Activated CD8-positive, alpha-beta memory T cell treated with anti-CD3 and anti-CD28 coated beads for 4 hours (primary cell): Measurements from ENCODE around the gene TSPAN15.
"Not testable (repeated sequence)": the region's sequence is repeated elsewhere in the genome, so short reads cannot be mapped to it uniquely, and the experiment has no call there.

Experiments
- DNase-seq, 2 donors: peaks; one replicate each; pipeline ENCODE4 v3.0.0-alpha.2; 2020; ENCODE audit warnings: low read depth in 2 of 2

The TSPAN15 gene

DNA sequence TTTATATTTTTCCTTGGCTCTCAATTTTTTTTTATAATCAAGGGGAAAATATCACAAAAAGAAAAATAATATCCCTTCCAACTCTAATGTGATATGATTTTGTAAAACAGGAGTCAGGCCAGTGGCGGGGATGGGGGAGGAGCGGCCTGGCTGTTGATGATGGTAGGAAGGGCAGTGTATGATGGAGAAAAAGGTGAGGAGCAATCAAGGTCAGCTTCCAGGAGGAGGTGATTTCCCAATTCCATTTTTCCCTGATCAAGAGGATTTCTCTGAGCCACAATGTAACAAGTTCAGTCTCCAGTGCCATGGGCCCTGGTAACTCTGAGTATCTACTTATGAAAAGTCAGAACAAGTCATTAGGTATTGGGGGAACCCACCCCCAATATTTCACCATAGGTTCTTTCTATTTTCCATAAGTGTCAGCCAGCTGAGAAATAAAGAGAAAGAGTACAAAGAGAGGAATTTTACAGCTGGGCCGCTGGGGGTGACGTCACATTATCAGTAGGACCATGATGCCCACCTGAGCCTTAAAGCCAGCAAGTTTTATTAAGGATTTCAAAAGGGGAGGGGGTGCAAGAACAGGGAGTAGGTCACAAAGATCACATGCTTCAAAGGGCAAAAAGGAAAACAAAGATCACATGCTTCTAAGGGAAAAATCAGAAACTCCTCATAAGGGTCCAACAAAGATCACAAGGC lies 37.0 kb downstream of the TSPAN15 start:
- not testable (repeated sequence) for DNase-seq

DNA sequence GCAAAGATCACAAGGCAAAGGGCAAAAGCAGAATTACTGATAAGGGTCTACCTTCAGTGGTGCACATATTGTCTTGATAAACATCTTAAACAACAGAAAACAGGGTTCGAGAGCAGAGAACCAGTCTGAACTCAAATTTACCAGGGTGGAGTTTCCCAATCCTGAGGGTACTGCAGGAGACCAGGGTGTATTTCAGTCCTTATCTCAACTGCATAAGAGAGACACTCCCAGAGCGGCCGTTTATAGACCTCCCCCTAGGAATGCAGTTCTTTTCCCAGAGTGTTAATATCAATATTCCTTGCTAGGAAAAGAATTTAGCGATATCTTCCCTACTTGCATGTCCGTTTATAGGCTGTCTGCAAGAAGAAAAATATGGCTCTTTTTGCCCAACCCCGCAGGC lies 37.6 kb downstream of the TSPAN15 start:
- not testable (repeated sequence) for DNase-seq

DNA sequence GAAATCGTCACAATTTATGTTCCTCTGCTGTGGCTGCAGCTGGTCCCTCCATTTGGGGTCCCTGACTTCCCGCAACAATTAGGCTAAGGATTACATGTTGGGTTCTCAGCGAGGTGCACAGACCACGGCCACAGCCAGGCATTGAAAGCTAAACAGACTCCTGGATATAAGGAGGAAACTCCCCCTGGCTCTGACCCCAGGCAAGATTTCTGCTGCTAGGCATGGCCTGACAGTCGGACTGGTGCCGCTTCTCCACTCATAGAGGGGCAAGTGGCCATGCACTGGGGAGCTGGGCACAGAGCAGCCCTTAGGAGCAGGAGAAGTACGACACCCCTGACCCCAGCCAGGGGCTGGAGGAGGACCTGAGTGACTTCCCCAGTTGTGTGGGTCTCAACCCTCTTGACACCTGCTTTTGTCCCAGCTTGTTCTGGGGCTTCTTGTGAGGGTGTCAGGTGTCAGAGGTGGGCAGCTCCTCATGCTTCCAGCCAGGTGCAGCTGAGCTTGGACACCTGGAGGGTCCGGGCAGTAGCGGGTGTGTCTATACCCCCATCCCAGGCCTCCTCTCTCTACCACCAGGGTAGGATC lies 38.3 kb downstream of the TSPAN15 start:
- DNase-seq: no peak

DNA sequence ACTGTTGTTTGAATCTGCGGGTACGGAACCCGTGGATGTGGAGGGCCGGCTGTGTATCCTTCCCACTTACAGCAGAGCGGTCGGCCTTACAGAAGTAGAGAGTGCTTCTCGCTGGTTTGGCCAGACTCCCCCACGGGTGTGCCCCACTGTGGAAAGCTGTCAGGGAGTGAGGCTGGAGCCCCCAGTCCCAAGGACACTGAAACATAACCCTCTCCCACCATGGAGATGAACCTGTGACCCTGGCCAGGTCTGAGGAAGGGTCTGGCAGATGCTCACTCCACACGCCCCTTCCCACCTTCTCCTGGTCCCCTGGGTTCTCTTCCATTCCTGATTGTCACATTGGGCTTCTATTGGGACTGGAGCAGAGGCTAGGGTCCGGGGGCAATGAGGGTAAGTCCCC lies 39.6 kb downstream of the TSPAN15 start:
- no peak for DNase-seq

DNA sequence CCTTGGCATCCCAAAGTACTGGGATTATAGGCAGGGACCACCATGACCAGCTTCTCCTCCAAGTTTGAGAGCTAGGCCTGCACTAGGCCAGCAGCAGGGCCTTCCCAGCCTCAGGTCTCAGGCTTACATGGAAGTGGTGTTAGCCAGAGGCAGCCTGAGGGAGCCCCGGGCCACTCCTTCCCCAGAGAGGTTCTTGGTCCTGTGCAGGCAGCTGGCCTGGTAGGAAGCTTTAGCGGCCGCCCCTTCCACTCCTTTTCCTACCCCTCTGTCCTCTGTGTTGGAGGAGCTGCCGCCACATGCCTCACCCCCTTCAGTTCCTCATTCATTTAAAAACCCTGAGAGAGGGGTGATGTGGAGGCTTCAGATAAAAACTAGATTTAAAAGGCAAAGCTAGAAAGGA lies 40.3 kb downstream of the TSPAN15 start:
- no peak for DNase-seq

DNA sequence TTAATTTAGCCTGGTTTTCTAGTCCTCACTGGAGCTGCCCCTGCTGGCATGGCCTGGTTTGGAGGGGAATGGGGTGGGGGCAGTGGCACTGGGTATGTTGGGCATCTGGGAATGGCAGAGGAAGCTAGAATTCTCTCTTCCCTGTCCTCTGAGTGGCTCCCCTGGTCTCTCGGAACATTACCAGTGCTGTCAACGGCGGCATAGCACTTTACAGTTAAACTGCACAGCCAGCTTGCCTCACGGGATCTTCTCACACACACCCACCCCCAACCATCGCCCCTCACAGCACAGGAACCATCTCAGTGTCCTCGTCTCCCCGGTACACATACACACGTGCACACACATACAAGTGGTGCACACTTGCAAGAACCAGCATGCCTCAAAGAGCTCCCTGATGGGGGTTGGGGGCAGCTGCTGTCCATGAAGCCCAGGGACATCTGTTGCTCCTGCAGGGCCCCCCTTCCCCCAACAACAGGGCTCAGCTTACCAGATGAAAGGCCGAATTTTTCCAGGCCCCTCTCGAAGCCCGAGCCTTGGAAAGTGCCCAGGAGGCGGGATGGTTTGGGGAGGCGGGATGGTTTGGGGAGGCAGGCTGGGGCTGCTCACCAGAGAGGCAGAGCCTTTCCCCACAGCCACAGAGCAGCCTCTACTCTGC lies 41.0 kb downstream of the TSPAN15 start:
- DNase-seq: no peak

DNA sequence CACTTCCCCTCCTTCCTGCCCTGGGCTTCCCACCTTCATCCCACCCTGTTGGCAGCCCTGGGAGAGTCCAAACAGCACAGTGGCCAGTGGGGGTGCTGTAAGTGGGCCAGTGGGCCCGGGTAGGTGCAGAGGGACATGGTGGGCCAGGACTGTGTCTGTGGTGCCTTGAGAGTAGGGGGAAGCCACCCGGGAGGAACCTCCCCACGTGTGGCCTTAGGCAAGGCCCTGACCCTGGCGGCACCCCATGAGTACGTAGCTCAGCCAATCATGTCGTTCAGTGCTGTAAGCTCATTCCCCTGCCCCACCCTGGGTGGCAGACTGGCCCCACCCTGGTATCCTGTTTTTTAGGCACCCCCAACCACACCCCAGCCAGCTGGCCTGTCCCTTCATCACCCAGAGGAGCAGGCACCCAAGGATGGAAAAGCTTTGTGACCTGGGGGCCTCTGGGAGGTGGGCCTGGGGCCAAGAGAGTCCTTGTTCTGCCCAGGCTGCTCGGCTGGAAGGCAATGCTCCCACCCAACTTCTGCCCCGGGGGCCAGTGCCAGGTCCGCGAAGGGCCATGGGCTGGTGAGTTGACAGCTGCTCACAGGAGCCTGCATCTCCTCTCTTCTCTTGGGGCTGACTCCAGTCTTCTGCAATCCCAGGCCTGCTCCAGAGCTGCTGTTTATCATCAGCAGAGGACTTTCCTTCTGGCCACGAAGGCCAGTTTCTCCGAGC lies 41.6 kb downstream of the TSPAN15 start:
- DNase-seq: no peak

DNA sequence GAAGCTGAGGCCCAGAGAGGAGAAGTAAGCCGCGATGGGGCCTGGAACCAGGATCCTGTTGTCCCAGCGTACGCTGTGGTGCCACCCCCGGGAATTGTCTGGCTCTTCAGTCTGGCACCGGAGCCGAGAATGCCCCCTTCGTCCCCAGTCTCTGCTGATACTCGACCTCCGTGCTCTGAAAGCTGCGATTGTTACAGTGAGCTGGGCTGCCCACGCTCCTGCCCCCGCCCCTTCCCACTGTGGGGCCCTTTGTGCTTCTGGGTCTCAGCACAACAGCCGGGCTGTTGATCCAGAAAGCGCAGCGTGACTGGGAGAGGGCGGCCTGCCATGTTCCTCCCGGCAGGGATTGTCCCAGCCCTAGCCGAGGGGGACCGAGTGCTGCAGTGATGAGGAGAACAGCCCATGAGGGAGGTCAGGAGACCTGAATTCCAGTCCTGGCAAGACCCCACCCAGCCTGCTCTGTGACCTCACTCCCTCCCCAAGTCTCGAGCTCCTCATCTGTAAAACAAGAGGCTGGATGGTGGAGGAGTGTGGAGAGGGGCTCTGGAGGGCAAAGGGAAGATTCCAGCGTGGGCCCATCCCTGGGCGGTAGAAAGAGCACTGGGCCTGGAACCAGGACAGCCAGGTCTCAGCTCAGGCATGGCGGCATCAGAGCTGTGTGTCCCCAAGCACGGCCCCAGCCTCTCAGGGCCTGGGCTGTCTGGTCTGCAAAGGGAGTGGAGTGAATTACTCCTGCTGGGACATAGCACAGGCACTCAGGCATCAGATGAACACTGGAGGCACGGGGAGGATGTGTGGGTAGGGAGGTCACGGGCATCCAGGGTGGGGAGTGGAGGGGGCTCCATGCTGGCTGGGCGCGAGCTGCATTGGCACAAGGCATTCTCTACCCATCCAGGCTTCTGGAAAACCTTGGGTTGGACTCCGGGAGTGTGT lies 43.6 kb downstream of the TSPAN15 start:
- no peak for DNase-seq

DNA sequence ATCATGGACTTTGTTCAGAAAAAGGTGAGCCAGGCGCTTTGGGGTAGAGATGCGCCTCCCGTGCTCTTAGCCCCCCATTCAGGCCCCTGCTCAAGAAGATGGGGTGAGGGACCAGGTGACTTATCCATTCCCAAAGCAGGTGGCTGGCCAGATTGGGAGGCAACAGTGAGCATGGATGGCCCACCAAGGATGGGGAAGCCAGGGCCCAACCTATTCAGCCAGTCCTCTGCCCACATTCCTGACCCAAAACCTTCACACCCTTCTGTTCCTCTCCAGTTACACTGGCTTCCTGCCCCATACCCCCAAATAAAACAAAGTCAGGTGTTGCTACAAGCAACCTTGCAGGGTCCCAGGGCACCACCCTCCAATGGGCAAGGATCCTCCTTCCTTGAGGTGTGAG lies 44.4 kb downstream of the TSPAN15 start:
- DNase-seq: no peak

DNA sequence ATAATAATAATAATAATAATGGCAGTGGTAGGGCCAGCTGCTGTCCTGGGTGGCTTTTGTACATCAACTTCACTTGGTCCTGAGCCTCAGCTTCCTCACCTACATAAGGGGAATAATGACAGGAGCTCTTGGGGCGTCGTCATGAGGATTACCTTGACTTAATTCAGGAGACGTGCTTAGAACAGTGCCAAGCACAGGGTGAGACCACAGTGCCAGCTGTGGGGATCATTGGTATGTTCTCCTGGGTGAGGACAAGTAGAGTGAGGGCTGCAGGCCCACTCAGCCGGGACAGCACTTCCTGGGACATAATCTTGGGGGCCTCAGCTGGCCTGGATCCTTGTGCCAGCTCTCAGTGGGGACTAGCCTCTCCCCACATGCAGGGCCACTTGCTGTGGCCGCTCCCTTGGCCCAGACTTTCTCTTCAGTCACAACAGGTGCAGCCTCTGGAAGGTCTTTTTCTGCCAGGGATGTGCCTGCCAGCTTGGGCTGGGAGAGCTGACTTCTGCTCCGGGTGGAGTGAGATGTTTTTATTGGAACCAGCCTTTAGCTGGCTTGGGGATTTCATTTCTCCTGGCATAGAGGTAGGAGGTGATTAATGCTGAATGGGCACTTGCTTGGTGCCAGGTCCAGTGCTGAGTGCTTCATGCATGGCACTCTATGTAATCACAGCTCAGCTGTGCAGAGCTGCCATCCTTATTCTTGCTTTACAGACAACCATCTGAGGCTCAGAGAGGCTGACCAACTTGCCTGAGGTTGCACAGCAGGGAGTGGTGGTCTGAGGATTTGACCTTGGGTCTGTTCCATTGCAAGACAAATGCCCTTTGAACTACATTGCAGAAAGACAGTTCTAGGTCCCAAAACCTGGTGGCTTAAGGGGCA lies 45.3 kb downstream of the TSPAN15 start:
- no peak for DNase-seq

DNA sequence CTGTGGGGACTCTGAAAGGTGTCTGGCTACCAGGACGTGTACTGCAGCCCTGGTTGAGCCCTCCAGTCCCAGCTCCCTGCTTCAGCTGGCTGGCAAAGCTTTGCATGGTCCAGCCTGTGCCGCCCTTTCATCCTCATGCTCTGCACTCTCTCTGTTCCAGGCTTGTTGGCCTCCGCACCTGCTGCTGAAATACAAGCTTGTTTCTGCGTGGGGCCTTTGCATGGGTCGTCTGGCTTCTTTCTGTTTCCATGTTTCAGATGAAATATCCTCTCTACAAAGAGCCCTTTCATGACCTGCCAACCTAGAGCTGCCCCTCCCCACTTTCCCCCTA lies 45.9 kb downstream of the TSPAN15 start:
- DNase-seq: no peak

DNA sequence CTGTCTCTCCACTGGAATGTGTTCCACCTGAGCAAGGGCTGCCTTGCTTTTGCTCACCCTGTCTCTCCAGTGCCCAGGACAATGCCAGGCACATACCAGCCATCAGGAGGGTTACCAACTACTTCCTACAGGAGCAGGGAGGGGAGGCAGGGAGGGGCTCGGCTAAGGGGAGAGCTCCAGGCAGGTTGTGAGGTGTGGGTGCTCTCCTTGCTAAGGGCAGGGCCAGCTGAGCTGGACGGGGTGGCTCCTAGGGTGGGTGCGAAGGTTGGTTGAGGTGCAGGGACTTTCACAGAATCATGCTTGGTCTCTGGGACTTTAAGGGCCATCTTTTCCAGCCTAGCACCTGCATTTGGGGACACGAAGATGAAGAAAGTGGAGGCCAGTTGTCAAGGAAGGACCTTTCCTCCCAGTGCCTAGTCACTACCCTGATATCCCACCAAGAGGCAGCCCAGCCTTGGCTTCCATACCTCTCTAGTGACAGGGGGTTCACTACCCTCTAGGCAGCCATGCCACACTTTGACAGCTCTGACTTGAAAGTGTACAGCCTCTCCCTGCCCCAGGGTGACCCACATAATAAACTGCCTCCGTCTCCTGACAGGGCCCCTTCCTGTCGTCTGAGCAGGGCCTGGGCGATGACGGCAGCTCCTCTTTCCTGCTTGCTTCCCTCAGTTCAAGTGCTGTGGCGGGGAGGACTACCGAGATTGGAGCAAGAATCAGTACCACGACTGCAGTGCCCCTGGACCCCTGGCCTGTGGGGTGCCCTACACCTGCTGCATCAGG lies 46.5 kb downstream of the TSPAN15 start:
- no peak for DNase-seq

DNA sequence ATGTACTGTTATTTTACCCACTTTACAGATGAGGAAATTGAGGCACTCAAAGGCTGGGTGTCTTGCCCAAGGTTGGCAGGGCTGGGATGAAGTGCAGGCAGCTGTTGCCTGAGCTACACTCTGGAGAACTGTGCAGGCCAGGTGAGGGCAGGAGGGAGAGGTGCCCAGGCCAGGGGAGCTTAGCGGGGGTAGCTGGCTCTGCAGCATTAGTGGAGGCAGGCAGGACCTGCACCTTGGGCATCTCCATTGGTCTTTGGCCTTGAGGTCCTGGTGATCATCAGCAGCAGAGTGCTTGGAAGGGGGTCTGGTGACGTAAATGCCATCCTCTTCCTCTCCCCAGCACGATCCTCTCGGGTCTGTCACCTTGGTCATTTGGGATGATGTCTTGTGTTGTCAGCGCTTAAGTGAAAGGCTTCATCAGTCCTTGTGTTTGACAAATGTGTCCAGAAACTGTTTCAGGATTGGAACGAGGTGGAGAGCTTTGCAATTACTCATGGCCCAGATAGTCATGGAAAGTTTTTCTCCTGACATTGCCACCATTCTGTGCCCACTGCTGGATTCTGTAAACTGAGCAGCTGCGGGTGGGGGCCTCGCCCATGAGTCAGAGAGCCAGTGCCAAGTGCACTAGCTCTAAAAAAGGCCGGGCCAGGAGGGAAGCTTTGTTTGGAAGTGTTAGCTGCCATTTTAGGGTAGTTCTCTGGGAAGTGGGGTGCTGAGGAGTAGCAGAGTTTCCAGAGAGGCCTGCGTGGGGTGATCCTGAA lies 47.6 kb downstream of the TSPAN15 start:
- no peak for DNase-seq

DNA sequence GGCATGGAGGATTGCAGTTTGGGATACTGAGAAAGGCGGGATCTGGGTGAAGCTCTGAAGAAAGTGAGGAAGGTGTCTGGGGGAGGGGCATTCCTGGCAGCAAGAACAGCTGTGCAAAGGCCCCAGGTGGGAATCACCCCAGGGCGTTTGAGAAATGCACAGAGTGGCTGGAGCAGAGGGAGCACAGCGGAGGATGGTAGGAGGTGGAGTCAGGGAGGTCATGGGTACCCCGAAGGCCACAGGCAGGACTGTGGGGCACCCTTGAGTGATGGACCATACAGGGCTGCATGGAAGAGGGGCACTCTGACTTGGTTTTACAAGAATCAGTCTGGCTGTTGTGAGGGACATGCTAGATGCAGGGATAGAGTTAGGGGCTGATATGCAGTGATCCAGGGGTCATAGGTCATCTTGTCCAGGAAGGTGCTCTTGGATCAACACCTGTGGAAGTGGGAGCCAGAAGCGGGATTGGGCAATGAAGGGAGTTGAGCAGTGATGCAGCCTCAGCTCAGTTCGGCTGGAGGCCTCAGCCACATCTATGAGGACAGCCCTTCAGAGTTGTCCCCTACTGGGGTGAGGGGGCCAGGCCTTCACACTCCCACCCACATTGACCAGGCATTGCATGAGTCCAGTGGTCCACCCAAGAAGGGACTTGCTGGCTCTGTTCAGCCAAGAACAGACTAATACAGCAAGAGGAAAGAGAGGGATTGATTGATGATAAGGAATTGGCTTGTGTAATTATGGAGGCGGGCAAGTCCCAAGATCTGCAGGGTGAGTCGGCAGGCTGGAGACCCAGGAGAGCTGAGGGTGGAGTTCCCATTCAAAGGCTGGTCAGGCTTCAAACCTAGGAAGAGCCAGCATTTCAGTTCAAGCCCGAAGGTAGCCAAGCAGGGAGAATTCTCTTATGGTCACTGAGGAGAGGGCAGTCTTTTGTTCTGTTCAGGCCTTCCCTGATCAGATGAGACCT lies 48.7 kb downstream of the TSPAN15 start:
- DNase-seq: no peak

DNA sequence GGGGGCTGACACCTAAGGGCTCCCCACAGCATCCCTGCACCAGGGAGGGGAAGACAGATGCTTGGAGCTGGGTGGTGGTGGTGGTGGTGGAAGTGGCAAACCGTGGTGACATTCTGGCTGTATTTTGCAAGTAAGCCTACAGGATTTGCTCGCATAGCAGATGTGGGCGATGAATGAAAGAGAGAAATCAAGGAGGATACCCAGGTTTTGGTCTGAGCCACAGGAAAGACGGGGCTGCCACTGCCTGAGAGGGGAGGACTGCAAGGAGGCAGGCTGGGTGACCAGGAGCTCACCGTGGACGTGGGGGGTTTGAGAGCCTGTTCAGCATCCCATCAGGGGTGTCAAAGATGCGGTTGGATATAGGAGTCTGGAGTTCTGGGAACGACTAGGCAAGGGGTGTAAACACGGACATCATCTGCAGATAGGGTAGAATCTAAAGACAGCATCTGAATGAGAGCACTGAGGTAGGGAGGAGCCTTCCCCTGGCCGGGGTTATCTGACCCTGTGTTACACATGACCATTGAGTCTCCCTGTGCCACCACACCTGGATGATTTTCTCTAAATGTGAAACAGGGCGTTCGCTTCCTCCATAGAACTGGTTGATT lies 49.7 kb downstream of the TSPAN15 start:
- DNase-seq: no peak

DNA sequence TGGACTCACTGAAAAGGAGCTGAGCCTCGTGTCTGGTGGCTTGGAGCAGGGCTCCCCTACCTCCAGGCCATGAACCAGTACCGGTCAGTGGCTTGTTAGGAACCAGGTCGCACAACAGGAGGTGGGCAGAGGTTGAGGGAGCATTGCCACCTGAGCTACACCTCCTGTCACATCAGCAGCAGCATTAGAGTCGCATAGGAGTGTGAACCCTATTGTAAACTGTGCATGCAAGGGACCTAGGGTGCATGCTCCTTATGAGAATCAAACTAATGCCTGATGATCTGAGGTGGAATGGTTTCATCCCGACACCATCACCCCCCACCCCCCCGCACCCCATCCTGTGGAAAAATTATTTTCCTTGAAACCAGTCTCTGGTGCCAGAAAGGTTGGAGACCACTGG lies 50.4 kb downstream of the TSPAN15 start:
- no peak for DNase-seq

DNA sequence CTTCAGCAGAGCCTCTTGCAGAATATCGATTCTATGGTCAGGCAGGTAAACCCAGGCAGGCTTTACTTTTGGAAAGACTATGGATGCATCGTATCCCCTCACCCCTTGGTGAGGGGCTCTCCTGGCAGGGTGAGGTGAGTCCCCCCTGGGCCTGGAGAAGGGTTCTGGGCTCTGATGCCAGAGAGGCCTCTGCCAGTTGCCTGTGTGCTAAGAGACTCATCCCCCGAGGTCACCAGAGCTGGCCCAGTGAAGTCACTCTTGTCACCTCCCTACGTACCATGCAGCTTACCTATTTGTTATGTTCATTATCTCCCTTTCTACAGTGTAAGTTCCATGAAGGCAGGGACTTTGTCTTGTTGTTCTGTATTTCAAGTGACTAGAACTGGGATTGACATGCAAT lies 51.3 kb downstream of the TSPAN15 start:
- no peak for DNase-seq
